ENCODE results near the gene ANXA5.

GRCh38 chr4:121653214-121653613 lies 43.6 kb downstream of the ANXA5 start:
- TF ChIP-seq CTCF (conservative IDR thresholded peaks at IDR 0.05 in 1 of 2, IDR thresholded peaks at IDR 0.05 in 1 of 2; ENCODE audit: low read depth in 1 of 2, low read length in 2 of 2) (no peak), EZH2 (IDR thresholded peaks at IDR 0.05; ENCODE audit: low read length, missing control alignments) (no peak)
